GM04504 (cell line): ENCODE results near the gene SMIM32.

Source experiments
- DNase-seq: peaks from one replicate; pipeline ENCODE4 v3.0.0-alpha.2; 2012; ENCODE audit warnings: low read depth

Gene SMIM32

DNA sequence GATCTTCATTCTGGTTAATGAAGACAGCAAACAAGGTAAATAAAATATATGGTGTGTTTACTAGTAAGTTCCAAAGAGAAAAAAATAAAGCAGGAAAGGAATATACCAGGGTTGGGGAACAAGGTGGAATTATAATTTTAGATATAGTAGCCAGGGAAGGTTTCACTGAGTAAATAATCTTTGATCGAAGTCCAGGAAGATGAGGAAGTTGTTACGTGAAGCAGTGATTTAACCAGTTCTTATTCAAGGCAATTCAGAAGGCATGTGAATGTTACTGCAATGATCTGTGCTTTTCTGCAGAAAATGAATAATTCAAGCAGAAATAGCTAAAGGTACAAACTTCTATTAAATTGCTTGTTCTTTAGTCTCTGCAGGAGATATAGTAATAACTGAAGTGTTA, 6.2 kb downstream of the SMIM32 start:
- DNase-seq: no peak

DNA sequence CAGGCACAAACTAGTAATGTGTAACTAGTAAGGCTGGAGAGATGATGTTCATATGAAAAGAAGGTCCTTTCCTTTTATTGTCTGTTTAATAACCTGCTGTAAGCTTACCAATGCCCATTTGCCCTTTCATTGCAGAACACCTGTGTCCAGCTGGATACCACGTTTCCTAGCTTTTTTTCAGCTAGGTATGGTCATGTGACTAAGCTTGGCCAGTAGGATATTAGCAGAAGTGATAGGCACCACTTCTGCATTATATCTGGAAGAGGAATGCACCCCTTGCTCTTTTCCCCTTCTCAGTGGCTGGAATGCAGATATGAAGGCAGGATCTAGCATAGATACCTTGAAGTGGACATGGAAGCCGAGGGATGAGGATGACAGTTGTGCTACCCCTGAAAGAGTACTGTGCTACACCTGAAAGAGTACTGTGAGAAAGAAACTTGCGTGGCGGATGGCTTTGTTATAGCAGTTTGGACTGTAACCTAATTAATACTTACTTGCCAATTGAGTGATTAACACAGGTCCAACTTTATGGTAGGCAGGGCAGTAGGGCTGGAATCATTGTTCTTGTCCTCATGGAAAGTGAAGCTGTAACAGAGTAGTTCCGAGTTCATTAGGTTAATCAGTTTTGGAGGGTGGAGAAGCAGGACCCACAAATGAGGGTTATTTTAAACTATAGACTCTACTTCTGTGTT, 6.8 kb downstream of the SMIM32 start:
- no peak for DNase-seq

DNA sequence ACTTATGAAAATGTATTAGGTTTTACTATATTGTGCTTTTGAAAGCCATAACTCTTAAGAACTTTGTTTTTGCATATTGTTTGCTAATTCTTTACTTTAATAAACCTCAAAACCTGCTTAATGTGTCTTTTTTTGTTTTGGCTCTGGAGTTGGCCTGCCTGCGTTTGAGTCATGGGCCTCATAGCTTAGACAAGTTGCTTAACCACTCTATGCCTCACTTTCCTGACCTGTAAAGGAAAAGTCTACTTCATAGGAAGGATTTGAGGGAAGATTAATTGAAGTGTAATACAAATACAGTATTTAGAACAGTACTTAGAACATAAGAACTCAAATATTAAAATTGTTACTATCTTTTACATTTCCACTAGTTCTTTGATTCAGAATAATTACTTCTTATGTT, 10.3 kb downstream of the SMIM32 start:
- DNase-seq: no peak

DNA sequence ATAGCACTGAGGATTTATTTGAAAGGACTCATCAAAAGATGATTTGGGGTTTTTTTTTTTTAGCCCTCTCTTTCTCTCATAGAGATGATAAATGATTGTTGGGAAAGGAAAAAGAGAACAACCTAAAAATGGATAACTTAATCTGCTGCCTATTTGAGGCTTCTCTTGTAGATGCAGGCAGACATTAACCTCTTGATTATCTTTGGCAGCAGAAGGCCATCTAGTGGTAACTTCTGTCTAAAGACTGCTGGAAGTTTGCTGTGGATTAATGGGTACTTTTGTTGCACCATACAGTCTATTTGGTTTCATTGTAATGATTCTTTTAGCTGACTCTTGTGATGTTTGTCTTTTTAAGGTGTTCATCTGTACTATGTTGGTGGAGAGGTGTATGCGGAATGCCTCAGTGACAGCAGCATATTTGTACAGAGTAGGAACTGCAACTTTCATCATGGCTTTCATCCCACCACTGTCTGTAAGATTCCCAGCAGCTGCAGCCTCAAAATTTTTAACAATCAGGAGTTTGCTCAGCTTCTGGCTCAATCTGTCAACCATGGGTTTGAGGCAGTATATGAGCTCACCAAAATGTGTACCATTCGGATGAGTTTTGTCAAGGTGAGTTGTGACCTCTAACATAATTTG, 18.8 kb downstream of the SMIM32 start:
- peak; percentile 28 for DNase-seq

DNA sequence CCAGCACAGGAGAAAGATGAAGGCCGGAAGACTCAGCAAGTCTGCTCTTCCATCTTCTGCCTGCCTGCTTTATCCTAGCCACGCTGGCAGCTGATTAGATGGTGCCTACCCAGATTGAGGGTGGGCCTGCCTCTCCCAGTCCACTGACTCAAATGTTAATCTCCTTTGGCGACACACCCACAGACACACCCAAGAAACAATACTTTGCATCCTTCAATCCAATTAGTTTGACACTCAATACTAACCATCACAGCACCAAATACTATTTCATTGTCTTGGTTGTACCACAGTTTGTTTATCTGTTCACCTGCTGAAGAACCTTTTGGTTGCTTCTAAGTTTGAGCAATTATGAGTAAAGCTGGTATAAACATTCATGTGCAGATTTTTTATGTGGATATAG, 23.7 kb downstream of the SMIM32 start:
- no peak for DNase-seq

DNA sequence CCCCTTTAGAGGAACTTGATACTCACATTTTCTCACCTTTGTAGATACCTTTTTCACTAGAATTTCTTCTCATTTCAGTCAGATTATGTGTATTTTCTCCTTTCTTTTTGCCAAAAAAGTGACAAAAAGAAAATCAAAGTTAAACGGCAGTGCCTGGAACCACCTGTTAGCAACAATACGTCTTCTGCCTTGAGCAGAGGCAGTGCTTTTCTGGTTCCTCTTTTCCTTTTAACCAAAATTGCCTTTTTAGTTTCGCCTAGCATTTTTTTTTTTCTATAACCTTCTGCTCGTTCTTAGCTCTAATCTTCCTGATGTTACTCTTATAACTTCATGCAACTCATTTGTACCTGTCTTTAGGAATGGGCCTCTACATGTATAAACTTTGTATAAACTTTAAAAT, 26.1 kb downstream of the SMIM32 start:
- DNase-seq: no peak

DNA sequence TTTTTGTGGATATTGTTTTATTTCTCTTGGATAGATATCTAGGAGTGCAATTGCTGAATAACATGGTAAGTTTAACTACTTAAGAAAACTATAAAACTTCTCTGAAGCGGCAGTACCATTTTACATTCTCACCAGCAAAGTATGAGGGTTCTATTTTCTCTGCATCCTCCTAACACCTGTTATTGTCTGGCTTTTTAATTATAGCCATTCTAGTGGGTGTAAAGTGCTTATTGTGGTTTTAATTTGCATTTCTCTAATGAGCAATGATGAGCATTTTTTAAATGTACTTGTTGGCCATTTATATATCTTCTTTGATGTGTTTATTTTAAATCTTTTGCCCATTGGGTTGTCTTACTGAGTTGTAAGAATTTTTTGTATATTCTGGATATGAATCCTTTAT, 28.7 kb downstream of the SMIM32 start:
- DNase-seq: no peak

DNA sequence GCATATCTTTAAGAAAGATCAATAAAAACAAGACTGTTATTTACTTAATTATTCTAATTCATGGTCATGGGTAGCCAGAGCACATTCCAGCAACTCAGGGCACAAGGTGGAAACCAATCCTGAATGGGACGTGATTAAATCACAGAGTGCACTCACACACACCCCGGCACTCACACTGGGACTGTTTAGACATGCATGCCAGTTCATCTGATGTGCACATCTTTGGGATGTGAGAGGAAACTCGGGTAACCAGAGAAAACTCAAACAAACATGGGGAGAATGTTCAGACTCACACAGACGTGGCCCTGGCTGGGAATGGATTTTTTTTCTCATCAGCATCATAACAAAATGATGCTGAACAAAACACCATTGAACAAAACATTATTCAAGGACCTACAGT, 31.0 kb downstream of the SMIM32 start:
- no peak for DNase-seq

DNA sequence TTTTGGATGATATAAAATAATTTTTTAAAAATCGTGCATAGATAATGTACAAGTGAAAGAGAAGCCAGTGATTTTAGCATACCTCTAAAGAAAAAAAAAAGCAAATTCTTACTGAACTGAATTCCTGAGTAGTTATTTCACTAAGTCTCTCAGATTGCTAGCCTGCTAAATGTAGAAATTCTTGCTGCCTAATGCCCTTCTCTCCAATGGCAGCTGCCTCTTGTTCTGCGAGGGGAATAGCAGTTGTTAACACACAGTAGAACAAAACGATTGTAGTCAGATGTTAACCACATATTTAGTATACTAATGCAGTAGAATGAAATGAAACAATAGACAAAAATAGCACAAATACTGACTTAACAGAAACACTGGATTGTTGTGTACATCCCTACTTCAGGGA, 33.5 kb downstream of the SMIM32 start:
- DNase-seq: no peak

DNA sequence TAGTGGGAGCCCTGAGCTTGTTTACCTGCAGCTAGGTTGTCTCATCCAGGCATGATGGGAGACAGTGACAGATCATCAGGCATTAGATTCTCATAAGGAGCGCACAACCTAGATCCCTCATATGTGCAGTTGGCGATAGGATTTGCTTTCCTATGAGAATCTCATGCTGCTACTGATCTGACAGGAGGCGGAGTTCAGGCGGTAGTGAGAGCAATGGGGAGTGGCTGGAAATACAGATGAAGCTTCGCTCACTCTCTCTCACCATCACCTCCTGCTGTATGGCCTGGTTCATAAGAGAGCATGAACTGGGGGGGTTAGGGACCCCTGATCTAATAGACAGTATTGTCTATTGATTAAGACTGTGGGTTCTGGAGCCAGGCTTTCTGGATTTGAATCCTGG, 35.4 kb downstream of the SMIM32 start:
- DNase-seq: no peak

DNA sequence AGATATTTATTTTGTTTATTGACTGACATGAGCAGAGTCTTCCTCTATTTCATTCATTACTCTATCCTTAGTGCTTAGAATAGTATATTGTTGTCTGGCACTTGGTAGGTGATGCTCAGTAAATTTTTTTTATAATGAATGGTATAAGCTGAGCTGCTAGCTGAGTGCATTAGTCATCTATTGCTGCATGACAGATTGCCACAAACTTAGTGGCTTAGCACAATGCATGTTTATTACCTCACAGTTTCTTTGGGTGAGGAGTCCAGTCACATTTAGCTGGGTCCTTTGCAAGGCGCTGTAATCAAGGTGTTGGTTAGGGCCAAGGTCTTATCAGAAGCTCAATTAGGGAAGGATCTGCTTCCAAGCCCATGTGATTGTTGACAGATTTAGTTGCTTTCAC, 37.2 kb downstream of the SMIM32 start:
- DNase-seq: no peak

DNA sequence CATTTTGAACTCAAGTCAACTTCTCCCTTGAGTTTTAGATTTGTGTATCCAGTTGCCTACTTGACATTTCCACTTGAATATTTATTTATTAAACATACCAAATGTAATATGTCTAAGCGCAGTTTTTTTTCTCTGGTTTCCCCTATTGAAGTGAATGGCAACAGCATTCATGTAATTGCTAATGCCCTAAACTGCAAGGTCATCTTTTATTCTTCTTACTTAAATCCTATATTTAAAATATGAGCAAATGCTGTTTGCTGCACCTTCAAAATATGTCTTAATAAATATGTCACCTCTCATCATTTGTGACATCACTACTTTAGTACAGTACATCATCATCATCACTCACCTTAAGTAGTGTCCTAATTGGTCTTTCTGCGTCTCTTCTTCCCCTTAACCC, 37.9 kb downstream of the SMIM32 start:
- DNase-seq: no peak

DNA sequence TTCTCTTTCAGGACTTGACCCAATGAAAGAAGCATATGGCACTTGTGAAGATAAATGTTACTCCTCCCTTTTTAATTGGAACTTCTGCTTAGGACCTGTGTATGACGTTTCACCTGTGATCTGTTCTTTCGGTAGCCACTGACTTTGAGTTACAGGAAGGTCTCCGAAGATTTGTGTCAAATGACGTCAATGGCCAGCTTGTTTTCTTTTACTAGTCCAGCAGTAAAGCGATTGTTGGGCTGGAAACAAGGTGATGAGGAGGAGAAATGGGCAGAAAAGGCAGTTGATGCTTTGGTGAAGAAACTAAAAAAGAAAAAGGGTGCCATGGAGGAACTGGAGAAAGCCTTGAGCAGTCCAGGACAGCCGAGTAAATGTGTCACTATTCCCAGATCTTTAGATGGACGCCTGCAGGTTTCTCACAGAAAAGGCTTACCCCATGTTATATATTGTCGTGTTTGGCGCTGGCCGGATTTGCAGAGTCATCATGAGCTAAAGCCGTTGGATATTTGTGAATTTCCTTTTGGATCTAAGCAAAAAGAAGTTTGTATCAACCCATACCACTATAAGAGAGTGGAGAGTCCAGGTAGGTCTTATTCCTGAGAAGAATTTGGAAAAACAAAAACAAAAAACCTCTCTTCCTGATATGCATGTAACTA, 39.3 kb downstream of the SMIM32 start:
- no peak for DNase-seq

DNA sequence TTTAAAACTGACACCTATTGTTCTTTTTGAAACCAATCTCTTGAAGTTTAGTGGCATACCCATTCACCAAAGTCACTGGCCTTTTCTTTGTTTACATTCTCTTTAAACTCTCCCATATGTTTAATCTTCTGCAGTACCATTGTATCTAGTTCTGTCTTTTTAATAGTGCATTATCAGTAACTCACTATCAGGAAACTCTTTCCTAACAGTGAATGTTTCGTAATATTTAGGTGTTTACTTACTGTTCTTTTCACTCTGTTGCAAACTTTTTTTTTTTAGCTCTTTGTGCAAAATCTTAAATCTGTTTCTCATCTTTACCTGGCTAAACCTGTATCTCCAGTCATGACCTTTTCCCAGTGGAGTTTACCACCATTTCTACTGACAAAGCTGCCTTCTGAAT, 43.1 kb downstream of the SMIM32 start:
- DNase-seq: no peak

DNA sequence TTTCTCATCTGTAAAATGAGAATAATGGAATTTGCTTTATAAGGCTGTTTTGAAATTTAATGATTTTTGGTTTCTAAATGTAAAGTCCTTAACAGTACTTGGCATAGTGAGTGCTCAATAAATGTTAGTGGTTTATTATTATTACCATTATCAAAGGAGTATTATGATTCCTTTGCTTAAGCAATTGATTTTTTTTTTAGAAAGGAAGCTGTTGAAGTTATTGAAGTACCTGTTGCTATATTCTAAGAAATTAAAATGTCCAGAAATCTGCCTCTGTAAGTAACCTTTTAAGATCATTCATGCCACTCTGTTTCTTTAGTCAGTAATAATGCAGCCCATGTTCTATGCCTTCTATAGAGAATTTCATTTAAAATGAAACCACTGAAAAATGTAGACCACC, 45.3 kb downstream of the SMIM32 start:
- DNase-seq: no peak

DNA sequence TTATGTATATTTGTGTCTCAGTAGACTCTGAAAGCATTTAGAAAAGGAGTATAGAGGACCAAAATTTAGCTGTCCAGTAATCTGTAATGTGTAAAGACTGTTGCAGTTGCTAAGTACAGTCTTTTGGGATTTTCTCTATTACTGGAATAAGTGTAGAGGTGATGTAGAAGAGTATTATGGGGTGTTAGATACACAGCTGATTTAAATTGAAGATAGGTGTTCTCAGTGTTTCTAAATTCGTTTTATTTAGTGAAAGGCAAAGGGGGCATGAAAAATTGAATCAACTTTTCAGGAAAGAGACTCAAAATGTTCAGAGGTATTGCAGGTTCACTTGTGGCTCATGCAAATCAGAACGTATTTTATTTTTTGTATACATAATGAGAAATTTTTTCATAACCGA, 46.8 kb downstream of the SMIM32 start:
- DNase-seq: no peak

DNA sequence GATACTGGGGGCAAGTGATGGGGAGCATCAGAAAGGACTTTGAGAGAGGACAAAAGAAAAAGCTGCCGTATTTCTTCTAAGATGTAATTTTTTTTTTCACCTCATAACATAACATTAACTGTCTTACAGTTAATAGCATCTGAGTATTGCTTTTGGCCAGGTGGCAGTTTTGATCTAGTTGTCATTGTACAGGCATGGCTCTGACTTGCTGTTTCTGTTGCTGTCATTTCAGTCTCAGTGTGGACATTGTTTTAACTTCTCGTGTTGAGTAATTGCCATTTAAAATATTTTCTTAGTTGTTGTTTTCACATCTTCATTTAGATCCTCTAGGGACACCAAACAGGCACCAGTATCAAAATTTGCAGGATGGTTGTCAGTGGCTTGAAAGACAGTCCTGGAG, 47.9 kb downstream of the SMIM32 start:
- DNase-seq: no peak

DNA sequence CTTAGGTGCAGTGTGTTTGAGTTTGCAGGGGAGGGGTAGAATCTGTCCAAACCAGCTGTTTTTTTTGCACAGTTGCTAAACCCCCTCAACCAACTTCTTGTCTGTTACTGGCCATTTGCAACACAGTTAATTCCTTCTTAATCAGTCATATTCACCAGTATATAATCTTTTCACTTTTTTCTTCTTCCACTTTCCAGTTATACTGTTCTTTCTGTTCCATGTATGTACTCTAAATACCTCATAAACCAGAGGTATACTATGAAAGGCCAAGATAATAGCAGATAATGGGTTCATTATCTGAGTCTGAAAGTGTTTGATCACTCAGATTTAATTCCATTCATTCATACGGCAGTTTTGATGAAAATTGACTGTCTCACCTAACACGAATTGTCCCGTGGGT, 49.2 kb downstream of the SMIM32 start:
- DNase-seq: no peak

DNA sequence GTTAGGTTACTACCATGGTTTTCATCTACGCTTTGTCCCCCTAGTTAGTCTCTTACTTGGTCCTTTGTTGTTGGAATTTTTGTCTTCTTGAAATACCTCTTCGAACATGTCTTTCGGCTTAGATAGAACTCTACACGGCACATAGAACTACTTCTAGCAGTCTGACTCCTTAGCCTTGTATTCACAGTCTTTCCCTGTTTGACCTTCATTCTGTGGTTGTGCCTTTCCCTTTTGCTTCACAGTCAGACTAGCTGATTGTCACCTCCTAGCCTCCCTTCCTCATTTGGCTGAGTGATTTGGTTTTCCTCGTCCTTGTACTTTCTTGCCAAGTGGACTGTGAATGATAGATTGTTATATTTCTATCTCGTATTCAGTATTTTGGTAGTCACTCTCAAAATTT, 49.6 kb downstream of the SMIM32 start:
- DNase-seq: no peak

DNA sequence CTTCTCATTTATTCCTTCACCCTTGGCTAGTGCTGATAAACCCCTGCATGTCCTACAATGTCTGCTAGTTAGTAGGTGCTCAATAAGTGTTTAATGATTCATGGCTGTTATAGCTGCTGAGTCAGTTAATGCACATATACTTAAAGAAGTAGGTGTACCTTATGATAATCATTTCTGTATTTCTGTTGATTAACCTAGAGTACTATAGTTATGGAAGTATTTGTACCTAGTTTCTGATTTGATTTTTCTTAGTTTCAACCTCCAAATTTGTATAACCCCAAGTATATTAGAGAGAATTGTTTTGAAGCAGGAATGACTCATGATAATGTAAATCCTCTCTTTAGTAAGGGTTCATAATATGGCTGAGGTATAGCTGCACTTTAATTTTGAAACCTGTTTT, 51.4 kb downstream of the SMIM32 start:
- no peak for DNase-seq
